Measurements from ENCODE around the gene VWA1. TPM values are rescaled to one million over a fixed set of nuclear protein-coding genes. Genes with fewer than 3 reads are reported as not detected.

Gene VWA1
- total RNA-seq, 1 experiment from 2014 or later: 858 TPM

- in situ Hi-C loops (cut with HindIII; ENCODE audit: low pct_unique_long_range_greater_than_20kb, low sequenced_read_pairs): no loop called here
- ChIA-PET CTCF (no interaction called here), POLR2A (no interaction called here)
- no TSS peak for BruUV-seq (replicated peaks)
- Histone ChIP-seq H3K9me3 (ENCODE audit: control insufficient read depth, insufficient read depth, low read depth, low read length) (no peaks in the 10 kb centered on the region), H3K27me3 (ENCODE audit: control insufficient read depth, insufficient read depth, low read length) (no peaks in the 10 kb centered on the region), H3K4me1 (ENCODE audit: control insufficient read depth, insufficient read depth, low read length) (no peaks in the 10 kb centered on the region), H3K4me3 (ENCODE audit: low read depth in 2 of 2, low read length in 2 of 2) (no peak overlapping the region), H3K36me3 (ENCODE audit: control insufficient read depth, insufficient read depth, low read length) (peaks cover 6% of the 10 kb centered on the region; the same call in 1 of the 2 replicates), H3K27ac (ENCODE audit: low read length) (no peak overlapping the region)
- intact Hi-C loops (cut with micrococcal nuclease; ENCODE audit: unreplicated experiment): no loop called here
- DNase-seq (ENCODE audit: low read depth, low spot score) (no peak), ATAC-seq (no peak)
- no peak for TF ChIP-seq CTCF (IDR thresholded peaks at IDR 0.05)
- no peak for TF ChIP-seq TCF7L2 (IDR thresholded peaks at IDR 0.05; ENCODE audit: low read depth, low read length)
- no peak for TF ChIP-seq POLR2AphosphoS5 (IDR thresholded peaks at IDR 0.05; ENCODE audit: low read depth, low read length)
- no peak for TF ChIP-seq REST (IDR thresholded peaks at IDR 0.05; ENCODE audit: insufficient read depth in 1 of 2, low read depth in 2 of 2, low read length in 1 of 2)
- TF ChIP-seq SIN3A (IDR thresholded peaks at IDR 0.05; ENCODE audit: borderline replicate concordance, insufficient read depth, low read depth, low read length): no peak
Measured at GRCh38 chr1:1487701-1488100, 52.2 kb downstream of the VWA1 start.

DNA sequence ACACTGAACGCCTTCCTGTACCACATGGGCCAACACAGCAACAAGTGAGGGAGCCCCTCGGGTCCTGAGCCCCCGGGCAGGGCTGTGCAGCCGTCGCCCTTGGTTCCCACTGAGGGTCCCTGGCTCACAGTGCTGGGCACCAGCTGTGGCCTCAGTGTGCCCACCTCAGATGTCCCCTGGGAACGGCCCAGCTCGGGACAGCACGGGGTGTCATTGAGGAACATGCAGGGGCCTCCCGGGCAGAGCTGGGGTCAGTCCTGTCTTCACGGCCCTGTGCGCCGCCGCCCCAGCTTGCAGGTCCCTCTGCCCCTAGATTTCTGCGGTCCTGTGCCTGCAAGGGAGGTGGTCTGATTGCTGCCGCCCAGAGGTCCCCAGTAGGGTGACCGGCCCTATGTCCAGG, 53.7 kb downstream of the VWA1 start:
- no TSS peak for BruUV-seq (replicated peaks)
- ChIA-PET CTCF (no interaction called here), POLR2A (no interaction called here)
- DNase-seq (ENCODE audit: low read depth, low spot score): no peak
- Histone ChIP-seq H3K36me3 (ENCODE audit: control insufficient read depth, insufficient read depth, low read length) (peaks cover 6% of the 10 kb centered on the region; the same call in 1 of the 2 replicates), H3K4me1 (ENCODE audit: control insufficient read depth, insufficient read depth, low read length) (no peaks in the 10 kb centered on the region), H3K9me3 (ENCODE audit: control insufficient read depth, insufficient read depth, low read depth, low read length) (no peaks in the 10 kb centered on the region), H3K4me3 (ENCODE audit: low read depth in 2 of 2, low read length in 2 of 2) (no peak overlapping the region), H3K27ac (ENCODE audit: low read length) (no peak overlapping the region), H3K27me3 (ENCODE audit: control insufficient read depth, insufficient read depth, low read length) (no peaks in the 10 kb centered on the region)
- intact Hi-C loops (cut with micrococcal nuclease; ENCODE audit: unreplicated experiment): no loop called here
- in situ Hi-C loops (cut with HindIII; ENCODE audit: low pct_unique_long_range_greater_than_20kb, low sequenced_read_pairs): no loop called here
- no peak for ATAC-seq
- TF ChIP-seq TCF7L2 (IDR thresholded peaks at IDR 0.05; ENCODE audit: low read depth, low read length) (no peak), POLR2AphosphoS5 (IDR thresholded peaks at IDR 0.05; ENCODE audit: low read depth, low read length) (no peak), SIN3A (IDR thresholded peaks at IDR 0.05; ENCODE audit: borderline replicate concordance, insufficient read depth, low read depth, low read length) (no peak), CTCF (IDR thresholded peaks at IDR 0.05) (no peak), REST (IDR thresholded peaks at IDR 0.05; ENCODE audit: insufficient read depth in 1 of 2, low read depth in 2 of 2, low read length in 1 of 2) (no peak)
